ENCODE measurements around the gene MAN1B1. TPM values are rescaled to one million over a fixed set of nuclear protein-coding genes. Genes with fewer than 3 reads are reported as not detected.

The MAN1B1 gene
- total RNA-seq, 2 donors from 2014 or later, result 67.4 to 107 TPM

DNA sequence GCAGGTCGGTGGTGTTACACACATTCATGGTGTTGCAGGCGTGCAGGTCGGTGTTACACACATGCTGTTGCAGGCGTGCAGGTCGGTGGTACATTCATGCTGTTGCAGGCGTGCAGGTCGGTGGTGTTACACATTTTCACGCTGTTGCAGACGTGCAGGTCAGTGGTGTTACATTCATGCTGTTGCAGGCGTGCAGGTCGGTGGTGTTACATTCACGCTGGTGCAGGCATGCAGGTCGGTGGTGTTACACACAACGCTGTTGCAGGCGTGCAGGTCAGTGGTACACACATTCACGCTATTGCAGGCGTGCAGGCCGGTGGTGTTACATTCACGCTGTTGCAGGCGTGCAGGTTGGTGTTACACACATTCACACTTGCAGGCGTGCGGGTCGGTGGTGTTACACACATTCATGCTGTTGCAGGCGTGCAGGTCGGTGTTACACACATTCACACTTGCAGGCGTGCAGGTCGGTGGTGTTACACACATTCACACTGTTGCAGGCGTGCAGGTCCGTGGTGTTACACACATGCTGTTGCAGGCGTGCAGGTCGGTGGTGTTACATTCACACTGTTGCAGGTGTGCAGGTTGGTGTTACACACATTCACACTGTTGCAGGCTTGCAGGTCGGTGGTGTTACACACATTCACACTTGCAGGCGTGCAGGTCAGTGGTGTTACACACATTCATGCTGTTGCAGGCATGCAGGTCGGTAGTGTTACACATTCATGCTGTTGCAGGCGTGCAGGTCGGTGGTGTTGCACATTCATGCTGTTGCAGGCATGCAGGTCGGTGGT, 16.6 kb downstream of the MAN1B1 start:
- 93% methylated on average over 37 of the region's 37 CpGs for WGBS
- Histone ChIP-seq H3K9me3 (no peaks in the 10 kb centered on the region), H3K27me3 (replicated peaks; ENCODE audit: insufficient read depth) (no peaks in the 10 kb centered on the region), H3K4me3 (no peak overlapping the region), H3K36me3 (peaks cover 6 to 16% of the 10 kb centered on the region in 2 donors), H3K4me1 (replicated peaks) (no peaks in the 10 kb centered on the region), H3K27ac (no peak overlapping the region)
- intact Hi-C loops (cut with DNase I), result no loop called here
- no peak for TF ChIP-seq POLR2AphosphoS5 (IDR thresholded peaks at IDR 0.05)
- no peak for DNase-seq (ENCODE audit: low spot score)

- no peaks in the 10 kb centered on the region for H3K4me1 ChIP-seq (replicated peaks)
- WGBS, result 91% methylated on average over 30 of the region's 31 CpGs
- H3K36me3 ChIP-seq, result peaks cover 6 to 16% of the 10 kb centered on the region in 2 donors
- no peak overlapping the region for H3K4me3 ChIP-seq
- no peak overlapping the region for H3K27ac ChIP-seq
- H3K9me3 ChIP-seq, result no peaks in the 10 kb centered on the region
- intact Hi-C loops (cut with DNase I), result no loop called here
- H3K27me3 ChIP-seq (replicated peaks; ENCODE audit: insufficient read depth), result no peaks in the 10 kb centered on the region
- TF ChIP-seq CTCF (IDR thresholded peaks at IDR 0.05) (no peak), POLR2AphosphoS5 (IDR thresholded peaks at IDR 0.05) (no peak), POLR2A (IDR thresholded peaks at IDR 0.05) (no peak)
- no peak for DNase-seq (ENCODE audit: low spot score)
These were observed 19.3 kb downstream of the MAN1B1 start for GRCh38 chr9:137105814-137106661.

- no peak for TF ChIP-seq CTCF (IDR thresholded peaks at IDR 0.05)
- no peak for TF ChIP-seq POLR2AphosphoS5 (IDR thresholded peaks at IDR 0.05)
- no peak for TF ChIP-seq POLR2A (IDR thresholded peaks at IDR 0.05)
- H3K4me1 ChIP-seq (replicated peaks), result no peaks in the 10 kb centered on the region
- no peaks in the 10 kb centered on the region for H3K9me3 ChIP-seq
- peaks cover under 1 to 16% of the 10 kb centered on the region in 2 donors for H3K36me3 ChIP-seq
- no peak for DNase-seq (ENCODE audit: low spot score)
- intact Hi-C loops (cut with DNase I), result no loop called here
- no peak overlapping the region for H3K4me3 ChIP-seq
- no peak overlapping the region for H3K27ac ChIP-seq
- H3K27me3 ChIP-seq (replicated peaks; ENCODE audit: insufficient read depth), result no peaks in the 10 kb centered on the region
- WGBS, result 91% methylated on average over 23 of the region's 27 CpGs
These were observed 20.0 kb downstream of the MAN1B1 start for GRCh38 chr9:137106662-137107250.

DNA sequence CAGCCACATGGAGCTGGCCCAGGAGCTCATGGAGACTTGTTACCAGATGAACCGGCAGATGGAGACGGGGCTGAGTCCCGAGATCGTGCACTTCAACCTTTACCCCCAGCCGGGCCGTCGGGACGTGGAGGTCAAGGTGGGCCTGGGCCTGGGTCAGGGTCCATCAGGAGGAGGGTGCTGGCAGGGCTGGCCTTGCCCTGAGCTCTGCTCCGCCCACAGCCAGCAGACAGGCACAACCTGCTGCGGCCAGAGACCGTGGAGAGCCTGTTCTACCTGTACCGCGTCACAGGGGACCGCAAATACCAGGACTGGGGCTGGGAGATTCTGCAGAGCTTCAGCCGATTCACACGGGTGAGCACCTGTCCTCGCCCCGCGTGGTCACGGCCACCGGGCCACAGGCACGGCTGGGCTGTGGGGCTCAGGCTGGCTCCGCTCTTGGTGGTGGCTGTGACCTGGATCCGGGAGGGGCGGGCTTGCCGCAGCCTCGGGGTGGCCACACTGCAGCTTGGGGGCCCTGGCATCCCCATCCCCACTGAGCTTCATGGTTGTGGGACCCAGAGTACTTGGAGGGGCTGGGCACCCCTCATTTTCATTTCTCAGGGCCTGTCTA, 20.6 kb downstream of the MAN1B1 start:
- no peaks in the 10 kb centered on the region for H3K4me1 ChIP-seq (replicated peaks)
- H3K4me3 ChIP-seq, result no peak overlapping the region
- WGBS, result 87% methylated on average over 27 of the region's 27 CpGs
- H3K9me3 ChIP-seq, result no peaks in the 10 kb centered on the region
- peaks cover 0 to 16% of the 10 kb centered on the region in 2 donors for H3K36me3 ChIP-seq
- H3K27ac ChIP-seq, result no peak overlapping the region
- intact Hi-C loops (cut with DNase I), result no loop called here
- DNase-seq (ENCODE audit: low spot score), result no peak
- no peaks in the 10 kb centered on the region for H3K27me3 ChIP-seq (replicated peaks; ENCODE audit: insufficient read depth)
- TF ChIP-seq POLR2AphosphoS5 (IDR thresholded peaks at IDR 0.05), result peak; percentile 16
- no peak for TF ChIP-seq CTCF (IDR thresholded peaks at IDR 0.05)

GRCh38 chr9:137107982-137108381, 21.2 kb downstream of the MAN1B1 start:
- peaks cover 0 to 16% of the 10 kb centered on the region in 2 donors for H3K36me3 ChIP-seq
- 93% methylated on average over 15 of the region's 17 CpGs for WGBS
- intact Hi-C loops (cut with DNase I), result no loop called here

More at GRCh38 chr9:137107982-137108381, 21.2 kb downstream of the MAN1B1 start:
- no peaks in the 10 kb centered on the region for H3K27me3 ChIP-seq (replicated peaks; ENCODE audit: insufficient read depth)
- no peak for DNase-seq (ENCODE audit: low spot score)
- H3K4me3 ChIP-seq, result no peak overlapping the region
- no peaks in the 10 kb centered on the region for H3K9me3 ChIP-seq
- H3K4me1 ChIP-seq (replicated peaks), result no peaks in the 10 kb centered on the region
- no peak for TF ChIP-seq POLR2AphosphoS5 (IDR thresholded peaks at IDR 0.05)
- no peak for TF ChIP-seq POLR2A (IDR thresholded peaks at IDR 0.05)
- TF ChIP-seq CTCF (IDR thresholded peaks at IDR 0.05), result no peak
- H3K27ac ChIP-seq, result no peak overlapping the region

Measured in prostate gland (tissue), 2 donors.